B cell (primary cell): ENCODE results near the gene ADCY1.

ENCODE experiments used
- CTCF ChIP-seq: fragments of 200-600 bp; IDR thresholded peaks from one replicate; pipeline ENCODE4 v1.8.0; 2022; ENCODE audit warnings: antibody characterized with exemption, mild to moderate bottlenecking
- EZH2 ChIP-seq: IDR thresholded peaks from 2 replicates; pipeline ENCODE4 v1.6.1; 2012; ENCODE audit warnings: borderline replicate concordance, low read depth, mild to moderate bottlenecking, moderate library complexity, low read length; ENCODE audit not compliant: insufficient read depth, poor library complexity, severe bottlenecking

- TF ChIP-seq CTCF (no peak), EZH2 (no peak)
Measured at GRCh38 chr7:45686441-45687184, 112.4 kb downstream of the ADCY1 start.
